ENCODE data around the gene PLA2G4C.

- TF ChIP-seq EP300 (IDR thresholded peaks at IDR 0.05) = no peak
- TF ChIP-seq CTCF (IDR thresholded peaks at IDR 0.05) = peak in 4 of 5 experiments; percentile 22 to 42 (median 36)
These were observed 7.5 kb downstream of the PLA2G4C start for GRCh38 chr19:48102870-48103751.
